Measurements from ENCODE around the gene ADPRHL1.

ADPRHL1 gene

GRCh38 chr13:113406321-113407102 is 46.8 kb downstream of the ADPRHL1 start:
- TF ChIP-seq CTCF (conservative IDR thresholded peaks at IDR 0.05) = no peak
- no peak overlapping the region for H3K27ac ChIP-seq

DNA sequence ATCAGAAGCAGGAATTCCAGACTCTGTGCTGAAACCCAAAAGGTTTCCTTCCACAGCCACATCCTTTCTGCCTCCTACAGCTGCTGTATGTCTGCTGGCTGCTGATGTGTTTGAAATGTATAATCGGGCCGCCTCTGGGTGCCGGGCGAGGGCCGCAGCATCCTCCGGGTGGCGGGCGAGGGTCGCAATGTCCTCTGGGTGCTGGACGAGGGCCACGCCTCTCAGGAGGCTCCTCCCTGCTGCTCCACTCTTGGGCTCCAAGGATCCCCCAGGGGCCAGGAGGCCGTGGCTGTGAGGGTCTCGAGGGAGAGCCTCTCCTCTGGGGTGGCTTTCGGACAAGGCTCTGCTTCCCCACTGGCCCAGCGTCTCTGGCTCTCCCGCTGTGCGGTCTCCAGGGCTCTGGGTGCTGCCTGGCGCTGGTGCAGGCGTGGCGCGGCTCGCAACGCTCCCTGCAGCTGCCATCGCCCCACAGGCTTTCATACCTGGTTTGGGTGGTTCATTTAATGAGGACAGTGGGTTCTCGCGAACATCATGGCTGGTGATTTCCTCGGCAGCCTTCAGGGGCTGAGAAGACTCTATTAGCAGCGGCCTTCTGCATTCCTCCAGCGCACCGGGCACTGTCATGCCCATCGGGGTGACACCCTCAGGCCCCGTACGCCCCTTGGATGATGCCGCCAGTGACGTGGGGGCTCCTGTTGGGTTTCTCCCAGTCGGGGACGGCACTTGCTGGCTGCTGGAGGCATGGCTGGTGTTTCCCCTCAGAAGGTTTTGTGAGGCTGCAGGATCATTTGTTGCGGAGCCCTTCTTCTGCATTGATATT is 47.6 kb downstream of the ADPRHL1 start:
- H3K27ac ChIP-seq = no peak overlapping the region
- TF ChIP-seq CTCF (conservative IDR thresholded peaks at IDR 0.05) = no peak

GRCh38 chr13:113404723-113405471 is 48.4 kb downstream of the ADPRHL1 start:
- H3K27ac ChIP-seq = no peak overlapping the region
- TF ChIP-seq CTCF (conservative IDR thresholded peaks at IDR 0.05) = no peak

DNA sequence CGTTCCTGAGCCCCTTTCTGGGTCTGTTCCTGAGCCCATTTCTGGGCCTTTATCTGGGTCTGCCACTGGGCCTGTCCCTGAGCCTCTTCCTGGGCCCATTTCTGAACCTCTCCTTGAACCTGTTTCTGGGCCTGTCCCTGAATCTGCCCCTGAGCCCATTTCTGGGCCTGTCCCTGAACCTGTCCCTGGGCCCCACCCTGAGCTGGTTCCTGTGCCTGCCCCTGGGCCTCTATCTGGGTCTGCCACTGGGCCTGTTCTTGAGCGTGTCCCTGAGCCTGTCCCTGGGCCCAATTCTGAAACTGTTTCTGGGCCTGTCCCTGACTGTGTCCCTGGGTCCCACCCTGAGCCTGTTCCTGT is 48.9 kb downstream of the ADPRHL1 start:
- TF ChIP-seq CTCF (conservative IDR thresholded peaks at IDR 0.05) = no peak
- no peak overlapping the region for H3K27ac ChIP-seq

GRCh38 chr13:113403255-113404104 is 49.8 kb downstream of the ADPRHL1 start:
- no peak overlapping the region for H3K27ac ChIP-seq
- no peak for TF ChIP-seq CTCF (conservative IDR thresholded peaks at IDR 0.05)

- TF ChIP-seq CTCF (conservative IDR thresholded peaks at IDR 0.05) = no peak
- no peak overlapping the region for H3K27ac ChIP-seq
Observed at GRCh38 chr13:113402471-113403254, 50.6 kb downstream of the ADPRHL1 start.
